GM13976 (cell line): ENCODE results near the gene SMYD4.

Experiments
- DNase-seq: peaks from one replicate; pipeline ENCODE4 v3.0.0; 2012; ENCODE audit warnings: low spot score
- CTCF ChIP-seq: IDR thresholded peaks from 2 replicates; pipeline ENCODE4 v1.5.1; 2012; ENCODE audit warnings: borderline replicate concordance, mild to moderate bottlenecking; ENCODE audit not compliant: insufficient read depth; ENCODE audit errors: extremely low read depth, missing control alignments, control extremely low read depth
- in situ Hi-C: fragments of 300-500 bp; cut with MboI; formaldehyde crosslinking; loops from one replicate; pipeline ENCODE4 v1.12.0; 2022; ENCODE audit warnings: low sequenced_read_pairs, mixed read lengths, inconsistent platforms; ENCODE audit not compliant: unreplicated experiment

Gene SMYD4

GRCh38 chr17:1755827-1756262 lies 73.9 kb downstream of the SMYD4 start:
- TF ChIP-seq CTCF = no peak
- in situ Hi-C loops = no loop called here
- no peak for DNase-seq

DNA sequence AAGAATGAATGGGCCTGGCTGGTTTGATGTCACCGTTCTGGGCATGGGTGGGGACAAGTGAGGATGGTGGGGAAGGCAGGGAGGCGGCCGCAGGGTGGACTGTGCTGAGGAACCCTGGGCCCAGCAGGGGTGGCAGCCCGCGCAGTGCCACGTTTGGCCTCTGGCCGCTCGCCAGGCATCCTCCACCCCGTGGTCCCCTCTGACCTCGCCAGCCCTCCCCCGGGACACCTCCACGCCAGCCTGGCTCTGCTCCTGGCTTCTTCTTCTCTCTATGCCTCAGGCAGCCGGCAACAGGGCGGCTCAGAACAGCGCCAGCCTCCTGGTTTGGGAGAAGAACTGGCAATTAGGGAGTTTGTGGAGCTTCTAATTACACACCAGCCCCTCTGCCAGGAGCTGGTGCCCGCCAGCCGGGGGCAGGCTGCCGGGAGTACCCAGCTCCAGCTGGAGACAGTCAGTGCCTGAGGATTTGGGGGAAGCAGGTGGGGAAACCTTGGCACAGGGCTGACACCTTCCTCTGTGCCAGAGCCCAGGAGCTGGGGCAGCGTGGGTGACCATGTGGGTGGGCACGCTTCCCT lies 74.4 kb downstream of the SMYD4 start:
- in situ Hi-C loops = no loop called here
- no peak for TF ChIP-seq CTCF
- DNase-seq = no peak

GRCh38 chr17:1754430-1755112 lies 75.1 kb downstream of the SMYD4 start:
- TF ChIP-seq CTCF = no peak
- in situ Hi-C loops = no loop called here
- no peak for DNase-seq

DNA sequence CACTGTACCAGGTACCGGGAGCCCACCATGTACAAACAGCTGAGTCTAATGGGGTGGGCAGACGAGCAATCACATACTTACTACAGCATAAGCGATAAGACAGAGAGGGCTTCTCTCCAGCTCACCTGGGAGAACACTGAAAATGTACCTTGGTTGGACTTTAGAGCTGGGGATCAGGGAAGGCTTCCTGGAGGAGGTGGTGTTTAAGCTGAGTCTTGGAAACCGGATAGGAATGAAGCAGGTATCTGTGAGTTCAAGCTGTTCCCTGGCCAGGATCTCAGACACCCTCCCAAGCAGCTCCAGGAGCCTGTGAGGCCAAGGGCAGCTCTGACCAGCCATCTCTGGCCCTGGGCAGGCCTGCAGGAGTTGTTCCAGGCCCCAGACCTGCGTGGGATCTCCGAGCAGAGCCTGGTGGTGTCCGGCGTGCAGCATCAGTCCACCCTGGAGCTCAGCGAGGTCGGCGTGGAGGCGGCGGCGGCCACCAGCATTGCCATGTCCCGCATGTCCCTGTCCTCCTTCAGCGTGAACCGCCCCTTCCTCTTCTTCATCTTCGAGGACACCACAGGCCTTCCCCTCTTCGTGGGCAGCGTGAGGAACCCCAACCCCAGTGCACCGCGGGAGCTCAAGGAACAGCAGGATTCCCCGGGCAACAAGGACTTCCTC lies 75.8 kb downstream of the SMYD4 start:
- in situ Hi-C loops = no loop called here
- TF ChIP-seq CTCF = no peak

DNA sequence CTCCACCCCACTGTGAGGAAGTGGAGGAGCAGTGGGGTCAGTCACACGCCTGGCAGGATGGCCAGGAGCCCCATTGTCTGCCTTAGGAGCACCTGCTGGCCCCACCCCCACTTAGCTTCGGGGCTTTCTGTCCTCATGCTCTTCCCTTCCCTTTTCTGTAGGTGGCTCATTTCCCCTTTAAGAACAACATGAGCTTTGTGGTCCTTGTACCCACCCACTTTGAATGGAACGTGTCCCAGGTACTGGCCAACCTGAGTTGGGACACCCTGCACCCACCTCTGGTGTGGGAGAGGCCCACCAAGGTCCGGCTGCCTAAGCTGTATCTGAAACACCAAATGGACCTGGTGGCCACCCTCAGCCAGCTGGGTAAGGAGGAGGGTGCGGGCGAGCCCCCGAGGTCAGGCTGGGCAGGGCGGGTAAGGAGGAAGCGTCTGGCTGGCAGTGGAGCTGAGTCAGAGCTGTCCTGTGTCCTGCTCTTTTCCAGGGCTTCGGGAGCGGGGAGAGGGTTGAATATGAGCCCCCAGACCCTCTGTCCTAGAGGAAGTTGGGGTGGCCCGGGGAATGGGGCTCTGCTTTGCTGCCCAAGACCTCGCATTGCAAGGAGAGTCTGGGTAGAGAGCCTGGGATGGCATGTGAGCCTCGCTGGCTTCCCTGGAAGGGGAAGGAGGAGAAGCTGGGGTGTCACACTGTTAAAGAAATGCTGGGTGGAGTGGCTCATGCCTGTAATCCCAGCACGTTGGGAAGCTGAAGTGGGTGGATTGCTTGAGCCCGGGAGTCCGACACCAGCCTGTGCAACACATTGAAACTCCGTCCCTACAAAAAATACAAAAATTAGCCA lies 77.1 kb downstream of the SMYD4 start:
- in situ Hi-C loops = no loop called here
- DNase-seq = peak; percentile 71
- no peak for TF ChIP-seq CTCF

More for the DNA sequence above, 75.8 kb downstream of the SMYD4 start:
- DNase-seq = no peak

DNA sequence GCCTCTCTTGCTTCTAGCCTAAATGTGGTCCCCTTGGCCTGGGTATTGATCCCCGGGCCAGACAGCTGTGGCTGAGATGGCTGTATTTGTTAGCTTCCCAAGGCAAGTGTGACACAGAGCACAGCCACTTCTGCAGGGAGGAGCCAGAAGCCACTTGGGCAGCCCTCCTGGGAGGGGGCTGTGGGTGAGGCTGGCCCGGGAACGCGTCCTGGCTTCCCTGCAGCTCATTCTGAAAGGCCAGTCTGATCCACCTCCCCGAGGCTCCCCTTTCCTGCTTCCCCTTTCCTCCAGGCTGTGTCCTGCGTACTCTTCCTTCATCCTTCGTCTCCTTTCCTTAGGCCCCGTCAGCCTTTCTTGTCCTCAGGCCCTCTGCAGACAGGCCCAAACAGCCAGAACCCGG lies 79.1 kb downstream of the SMYD4 start:
- in situ Hi-C loops = no loop called here
- DNase-seq = no peak
- no peak for TF ChIP-seq CTCF
